ENCODE measurements around the gene OR14A2. TPM values are rescaled to one million over a fixed set of nuclear protein-coding genes. Genes with fewer than 3 reads are reported as not detected.

OR14A2 gene
- total RNA-seq, 4 donors from 2014 or later: not detected

DNA sequence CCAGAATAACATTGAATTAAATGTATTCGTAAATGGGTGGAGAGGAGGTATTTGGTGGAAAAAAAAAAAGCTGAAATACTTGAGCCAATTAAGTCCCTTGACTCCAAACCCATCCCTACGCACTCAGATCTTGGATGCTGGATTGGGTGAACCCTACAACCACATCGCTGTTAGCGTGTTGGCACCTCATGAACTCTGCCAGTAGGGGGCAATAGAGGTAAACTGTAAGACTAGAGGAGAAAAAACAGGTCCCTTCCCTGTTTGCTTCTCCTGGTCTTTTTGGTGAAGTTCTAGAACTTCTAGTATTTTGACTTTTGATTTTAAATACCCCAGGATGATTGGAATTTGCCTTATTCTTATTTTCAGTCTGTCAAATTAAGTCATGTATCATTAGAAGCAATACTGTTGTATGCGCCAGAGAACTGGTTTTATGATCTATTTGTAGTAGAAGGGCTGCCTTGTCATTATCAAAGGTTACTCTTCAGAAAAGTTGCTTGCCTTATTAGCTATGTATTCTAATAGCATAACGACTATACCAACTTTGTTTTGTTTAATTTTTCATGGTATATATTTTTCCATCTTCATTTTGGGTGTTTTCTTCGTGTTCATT lies 66.5 kb downstream of the OR14A2 start:
- TF ChIP-seq, protein P1, sequence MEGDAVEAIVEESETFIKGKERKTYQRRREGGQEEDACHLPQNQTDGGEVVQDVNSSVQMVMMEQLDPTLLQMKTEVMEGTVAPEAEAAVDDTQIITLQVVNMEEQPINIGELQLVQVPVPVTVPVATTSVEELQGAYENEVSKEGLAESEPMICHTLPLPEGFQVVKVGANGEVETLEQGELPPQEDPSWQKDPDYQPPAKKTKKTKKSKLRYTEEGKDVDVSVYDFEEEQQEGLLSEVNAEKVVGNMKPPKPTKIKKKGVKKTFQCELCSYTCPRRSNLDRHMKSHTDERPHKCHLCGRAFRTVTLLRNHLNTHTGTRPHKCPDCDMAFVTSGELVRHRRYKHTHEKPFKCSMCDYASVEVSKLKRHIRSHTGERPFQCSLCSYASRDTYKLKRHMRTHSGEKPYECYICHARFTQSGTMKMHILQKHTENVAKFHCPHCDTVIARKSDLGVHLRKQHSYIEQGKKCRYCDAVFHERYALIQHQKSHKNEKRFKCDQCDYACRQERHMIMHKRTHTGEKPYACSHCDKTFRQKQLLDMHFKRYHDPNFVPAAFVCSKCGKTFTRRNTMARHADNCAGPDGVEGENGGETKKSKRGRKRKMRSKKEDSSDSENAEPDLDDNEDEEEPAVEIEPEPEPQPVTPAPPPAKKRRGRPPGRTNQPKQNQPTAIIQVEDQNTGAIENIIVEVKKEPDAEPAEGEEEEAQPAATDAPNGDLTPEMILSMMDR (IDR thresholded peaks at IDR 0.05; ENCODE audit: low read depth): no peak

DNA sequence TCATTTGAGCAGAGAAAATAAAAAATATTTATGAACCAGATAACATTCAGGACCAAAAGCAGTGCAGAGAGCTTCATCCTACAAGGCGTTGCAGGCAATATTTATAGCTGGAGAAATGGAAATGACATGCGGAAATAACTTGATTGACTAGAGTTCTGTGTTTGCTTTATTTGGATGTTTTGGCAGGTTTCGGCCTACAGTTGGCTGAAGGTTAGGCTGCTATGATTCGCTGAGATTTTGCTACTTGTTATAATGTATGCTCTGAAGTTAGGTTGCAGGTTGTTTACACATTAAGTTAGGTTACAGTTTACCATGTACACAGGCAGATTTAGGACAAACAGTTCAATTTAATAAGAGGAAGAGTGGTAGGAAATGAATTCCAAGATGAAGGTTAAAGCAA lies 67.8 kb downstream of the OR14A2 start:
- TF ChIP-seq, protein P1 (IDR thresholded peaks at IDR 0.05; ENCODE audit: low read depth): no peak

DNA sequence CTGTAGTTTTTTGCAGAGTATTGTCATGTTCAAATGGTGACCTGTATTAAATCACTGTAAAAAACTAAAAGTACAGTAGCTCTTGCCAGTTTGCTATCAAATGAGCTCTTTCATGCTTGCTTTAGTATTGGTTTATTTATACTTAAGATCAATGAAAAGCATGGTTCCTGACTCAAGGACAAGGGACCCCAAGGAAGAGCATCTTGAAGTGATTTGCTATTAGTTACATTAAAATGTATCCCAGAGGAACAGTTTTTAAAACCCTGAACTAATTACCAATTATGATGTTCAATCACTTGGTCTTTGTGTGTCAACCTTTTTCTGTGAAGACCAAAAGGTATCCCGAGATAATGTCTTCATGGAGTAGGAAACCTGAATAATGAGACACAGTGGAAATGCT lies 68.3 kb downstream of the OR14A2 start, which contains the start of gene OR13G1:
Gene OR13G1, minus strand, starts transcription at position 101 of the 400 bp plus-strand sequence. CDS start 6,698 bp downstream, outside the sequence.
- TF ChIP-seq, protein P1 (IDR thresholded peaks at IDR 0.05; ENCODE audit: low read depth): no peak

Other genes with a start within 250 kb of the OR14A2 start
- gene OR2C3, start 211.7 kb downstream of the OR14A2 start, total RNA-seq: under 1 TPM in 1 of 4 donors, not detected in 3; 0.17 TPM
- gene GCSAML, start 199.0 kb downstream of the OR14A2 start, total RNA-seq: 1 to 10 TPM in 2 of 4 donors, under 1 TPM in 2; 0.68 to 2.1 (median 0.93) TPM
- not detected for gene OR2G2, start 159.8 kb downstream of the OR14A2 start, total RNA-seq
- gene OR2G3, start 142.6 kb downstream of the OR14A2 start, total RNA-seq: not detected
- gene OR13G1, start 68.4 kb downstream of the OR14A2 start, total RNA-seq: not detected
- gene OR6F1, start 31.5 kb downstream of the OR14A2 start, total RNA-seq: not detected
- not detected for gene OR14K1, start 9.5 kb downstream of the OR14A2 start, total RNA-seq
- not detected for gene OR1C1, start 12.4 kb upstream of the OR14A2 start, total RNA-seq
- not detected for gene OR14A16, start 76.0 kb upstream of the OR14A2 start, total RNA-seq
- gene OR11L1, start 93.8 kb upstream of the OR14A2 start, total RNA-seq: not detected
- gene TRIM58, start 109.0 kb upstream of the OR14A2 start, total RNA-seq: 1 to 10 TPM in 2 of 4 donors, under 1 TPM in 2; 0.33 to 7.0 (median 1.2) TPM
- gene OR2W3, start 147.4 kb upstream of the OR14A2 start, total RNA-seq: 1 to 10 TPM in 1 of 4 donors, not detected in 3; 3.1 TPM
- gene OR2T8, start 172.1 kb upstream of the OR14A2 start, total RNA-seq: not detected
- not detected for gene OR2AJ1, start 176.7 kb upstream of the OR14A2 start, total RNA-seq
- gene OR2L8, start 200.7 kb upstream of the OR14A2 start, total RNA-seq: not detected
- gene OR2AK2, start 217.1 kb upstream of the OR14A2 start, total RNA-seq: under 1 TPM in 1 of 4 donors, not detected in 3; 0.34 TPM